Measurements from ENCODE around the gene PTGIR. TPM values are rescaled to one million over a fixed set of nuclear protein-coding genes. Genes with fewer than 3 reads are reported as not detected.

Gene PTGIR
- total RNA-seq, 1 donor from 2014 or later, result not detected

DNA sequence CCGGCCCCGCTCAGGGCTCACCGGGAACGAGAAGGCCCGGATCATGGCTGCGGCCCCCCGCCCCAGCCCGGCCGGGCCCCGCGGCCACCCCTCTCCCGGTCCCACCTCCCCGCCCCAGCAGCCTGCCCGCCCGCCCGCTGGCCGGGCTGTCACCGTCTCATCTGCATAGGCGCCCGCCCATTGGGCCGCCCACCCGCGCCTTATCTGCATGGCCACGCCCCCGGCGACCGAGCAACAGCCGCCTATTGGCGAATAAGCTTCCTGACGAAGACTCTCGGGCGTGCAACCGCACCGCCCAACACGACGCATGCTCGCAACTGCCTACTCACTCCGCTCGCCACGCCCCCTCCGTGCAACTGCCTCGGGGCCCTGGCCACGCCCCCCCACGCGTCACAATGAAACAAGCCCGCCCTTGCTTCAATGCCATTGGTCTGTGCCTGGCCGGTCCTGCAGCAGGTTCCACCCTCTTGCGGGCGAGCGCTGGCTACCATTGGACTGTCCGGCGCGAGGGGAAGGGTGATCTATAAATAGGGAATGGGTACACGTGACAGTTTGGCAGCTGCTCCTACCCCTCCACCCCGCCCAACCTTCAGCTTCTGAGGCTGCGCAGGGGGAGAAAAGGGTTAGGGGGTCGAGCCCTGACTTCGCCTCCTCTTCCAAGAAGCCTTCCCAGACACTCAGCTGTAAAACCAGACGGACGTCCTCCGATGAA lies 36.3 kb upstream of the PTGIR start, which contains the start of gene DACT3:
Gene DACT3 (minus strand): TSS at position 163 of the 712 bp plus-strand sequence. CDS start 118 bp downstream, at position 45.
- peak; percentile 100 for DNase-seq (ENCODE audit: low read depth, low spot score)
- TF ChIP-seq, protein P1, sequence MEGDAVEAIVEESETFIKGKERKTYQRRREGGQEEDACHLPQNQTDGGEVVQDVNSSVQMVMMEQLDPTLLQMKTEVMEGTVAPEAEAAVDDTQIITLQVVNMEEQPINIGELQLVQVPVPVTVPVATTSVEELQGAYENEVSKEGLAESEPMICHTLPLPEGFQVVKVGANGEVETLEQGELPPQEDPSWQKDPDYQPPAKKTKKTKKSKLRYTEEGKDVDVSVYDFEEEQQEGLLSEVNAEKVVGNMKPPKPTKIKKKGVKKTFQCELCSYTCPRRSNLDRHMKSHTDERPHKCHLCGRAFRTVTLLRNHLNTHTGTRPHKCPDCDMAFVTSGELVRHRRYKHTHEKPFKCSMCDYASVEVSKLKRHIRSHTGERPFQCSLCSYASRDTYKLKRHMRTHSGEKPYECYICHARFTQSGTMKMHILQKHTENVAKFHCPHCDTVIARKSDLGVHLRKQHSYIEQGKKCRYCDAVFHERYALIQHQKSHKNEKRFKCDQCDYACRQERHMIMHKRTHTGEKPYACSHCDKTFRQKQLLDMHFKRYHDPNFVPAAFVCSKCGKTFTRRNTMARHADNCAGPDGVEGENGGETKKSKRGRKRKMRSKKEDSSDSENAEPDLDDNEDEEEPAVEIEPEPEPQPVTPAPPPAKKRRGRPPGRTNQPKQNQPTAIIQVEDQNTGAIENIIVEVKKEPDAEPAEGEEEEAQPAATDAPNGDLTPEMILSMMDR (conservative IDR thresholded peaks at IDR 0.05), result no peak
- Mint-ChIP-seq H3K4me1 (peaks cover 28% of the 10 kb centered on the region), H3K9me3 (no peaks in the 10 kb centered on the region), H3K36me3 (ENCODE audit: low read depth) (no peaks in the 10 kb centered on the region), H3K4me3 (peak within 1 kb of the TSS; percentile 84), H3K27me3 (ENCODE audit: low read depth) (peaks cover 10% of the 10 kb centered on the region), H3K27ac (ENCODE audit: unreplicated experiment) (peak within 1 kb of the TSS; percentile 76)

DNA sequence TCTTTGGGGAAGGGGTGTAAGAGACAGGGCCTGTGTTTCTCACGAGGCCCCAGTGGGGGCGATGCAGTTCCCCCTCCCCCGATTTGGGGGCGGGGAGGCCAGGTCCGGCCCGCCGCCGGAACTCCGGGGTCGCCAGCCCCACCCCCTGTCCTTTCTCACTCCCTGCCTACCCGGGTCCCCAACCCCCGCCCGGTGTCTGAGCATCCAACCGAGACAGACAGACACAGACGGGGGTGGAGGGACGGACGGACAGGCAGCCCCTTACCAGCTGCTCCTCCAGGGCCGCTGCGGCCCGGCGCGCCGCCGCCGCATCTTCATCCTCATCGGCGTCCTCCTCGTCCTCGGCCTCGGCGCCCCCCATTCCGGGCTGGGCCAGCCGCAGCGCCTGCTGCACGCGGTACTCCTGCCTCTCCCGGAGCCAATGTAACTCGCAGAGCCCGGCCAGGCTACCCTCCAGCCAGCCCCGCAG lies 35.7 kb upstream of the PTGIR start:
- H3K4me1 Mint-ChIP-seq, result peaks cover 28% of the 10 kb centered on the region
- no peaks in the 10 kb centered on the region for H3K9me3 Mint-ChIP-seq
- peaks cover 10% of the 10 kb centered on the region for H3K27me3 Mint-ChIP-seq (ENCODE audit: low read depth)
- H3K36me3 Mint-ChIP-seq (ENCODE audit: low read depth), result no peaks in the 10 kb centered on the region
- no peak for DNase-seq (ENCODE audit: low read depth, low spot score)
- H3K4me3 Mint-ChIP-seq, result peak overlapping the region; percentile 84
- no peak overlapping the region for H3K27ac Mint-ChIP-seq (ENCODE audit: unreplicated experiment)
- TF ChIP-seq, protein P1 (conservative IDR thresholded peaks at IDR 0.05), result peak; percentile 1

DNA sequence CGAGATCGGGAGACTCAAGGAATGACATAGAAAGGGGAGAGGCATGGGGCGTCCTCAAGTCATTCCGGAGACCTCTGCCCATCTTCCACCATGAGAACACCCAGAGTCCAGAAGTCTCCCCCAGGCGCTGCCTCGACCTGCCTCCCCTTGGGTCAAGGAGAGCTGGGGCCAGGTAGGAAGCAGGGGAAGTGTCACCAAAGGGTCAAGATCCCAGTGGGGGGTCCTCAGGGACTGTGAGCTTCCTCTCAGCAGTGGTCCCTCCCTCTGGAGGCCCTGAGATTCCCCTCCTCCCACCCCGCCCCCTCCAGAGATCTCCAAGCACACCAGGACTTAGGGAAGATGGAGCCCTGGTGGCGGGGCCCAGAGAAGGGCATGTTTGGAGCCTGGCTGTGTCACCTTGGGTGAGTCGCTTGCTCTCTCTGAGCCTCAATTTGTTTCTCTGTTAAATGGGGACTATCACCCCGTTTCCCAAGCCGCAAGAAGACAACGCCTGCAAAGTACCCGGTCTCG lies 35.2 kb upstream of the PTGIR start:
- TF ChIP-seq, protein P1 (conservative IDR thresholded peaks at IDR 0.05), result peak; percentile 13
- no peaks in the 10 kb centered on the region for H3K36me3 Mint-ChIP-seq (ENCODE audit: low read depth)
- H3K9me3 Mint-ChIP-seq, result no peaks in the 10 kb centered on the region
- H3K27me3 Mint-ChIP-seq (ENCODE audit: low read depth), result peaks cover 11% of the 10 kb centered on the region
- H3K4me3 Mint-ChIP-seq, result peak overlapping the region; percentile 84
- peak; percentile 26 for DNase-seq (ENCODE audit: low read depth, low spot score)
- no peak overlapping the region for H3K27ac Mint-ChIP-seq (ENCODE audit: unreplicated experiment)
- H3K4me1 Mint-ChIP-seq, result peaks cover 31% of the 10 kb centered on the region

DNA sequence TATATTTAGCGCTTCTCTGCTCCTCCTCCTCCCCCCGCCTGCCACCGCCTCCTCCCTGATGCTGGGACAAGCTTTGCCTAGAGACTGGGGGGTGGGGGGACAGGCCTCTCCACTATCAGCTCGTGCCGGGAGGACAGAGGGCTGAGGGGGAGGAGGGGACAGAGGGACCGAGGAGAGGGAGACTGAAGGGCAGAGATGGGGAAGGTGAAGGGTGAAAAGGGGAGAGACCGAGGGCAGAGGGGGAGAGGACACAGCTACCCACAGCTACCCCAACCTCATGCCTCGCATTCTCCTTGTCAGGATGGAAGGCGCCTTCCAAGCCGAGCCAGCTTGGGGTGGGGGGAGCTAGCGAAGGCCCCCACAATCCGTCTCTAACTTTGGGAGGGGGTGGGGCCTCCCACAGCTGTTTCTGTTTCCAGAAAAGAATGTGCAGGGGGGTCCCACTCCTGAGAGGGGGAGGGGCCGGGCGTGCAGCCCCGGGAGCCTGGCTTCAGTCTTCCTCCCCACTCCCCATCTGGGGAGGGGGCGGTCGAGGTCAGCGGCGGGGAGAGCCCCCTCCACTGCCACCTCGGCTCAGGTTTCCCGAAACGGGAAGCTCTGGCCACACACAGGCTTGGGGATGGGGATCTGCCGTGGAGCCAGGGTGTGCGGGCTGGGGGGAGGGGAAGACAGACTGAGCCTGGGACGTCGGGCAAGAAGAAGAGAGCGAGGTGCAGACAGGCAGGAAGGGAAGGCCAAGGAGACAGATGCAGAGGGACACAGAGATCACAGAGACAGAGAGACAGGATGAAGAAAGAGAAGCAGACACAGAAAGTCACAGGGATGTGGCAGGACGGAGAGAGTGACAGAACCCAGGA lies 34.5 kb upstream of the PTGIR start:
- H3K36me3 Mint-ChIP-seq (ENCODE audit: low read depth), result no peaks in the 10 kb centered on the region
- H3K9me3 Mint-ChIP-seq, result no peaks in the 10 kb centered on the region
- peaks cover 15% of the 10 kb centered on the region for H3K27me3 Mint-ChIP-seq (ENCODE audit: low read depth)
- TF ChIP-seq, protein P1 (conservative IDR thresholded peaks at IDR 0.05), result no peak
- DNase-seq (ENCODE audit: low read depth, low spot score), result peak; percentile 39
- peak overlapping the region; percentile 84 for H3K4me3 Mint-ChIP-seq
- H3K27ac Mint-ChIP-seq (ENCODE audit: unreplicated experiment), result no peak overlapping the region
- peaks cover 38% of the 10 kb centered on the region for H3K4me1 Mint-ChIP-seq

DNA sequence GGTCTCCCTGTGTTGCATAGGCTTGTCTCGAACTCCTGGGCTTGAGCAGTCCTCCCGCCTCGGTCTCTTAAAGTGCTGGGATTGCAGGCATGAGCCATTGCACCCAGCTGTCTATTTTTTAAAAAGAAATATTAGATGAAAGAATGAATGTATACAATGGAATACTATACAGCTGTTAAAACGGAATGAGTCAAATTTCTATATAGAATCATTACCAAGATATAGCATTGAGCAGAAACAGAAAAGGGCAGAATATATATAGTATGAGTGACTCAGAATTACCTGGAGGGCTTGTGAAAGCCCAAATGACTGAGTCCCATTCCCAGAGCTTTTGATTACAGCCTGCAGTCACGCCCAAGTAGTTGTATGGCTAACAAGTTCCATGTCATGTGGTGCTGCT lies 31.7 kb upstream of the PTGIR start:
- Mint-ChIP-seq H3K4me1 (peaks cover 38% of the 10 kb centered on the region), H3K27me3 (ENCODE audit: low read depth) (peaks cover 24% of the 10 kb centered on the region), H3K4me3 (peak overlapping the region; percentile 36), H3K9me3 (no peaks in the 10 kb centered on the region), H3K27ac (ENCODE audit: unreplicated experiment) (no peak overlapping the region), H3K36me3 (ENCODE audit: low read depth) (no peaks in the 10 kb centered on the region)
- DNase-seq (ENCODE audit: low read depth, low spot score), result no peak
- TF ChIP-seq, protein P1 (conservative IDR thresholded peaks at IDR 0.05), result no peak

All from neural crest cell (in vitro differentiated cells).